ENCODE results near the gene ZNRF4.

DNA sequence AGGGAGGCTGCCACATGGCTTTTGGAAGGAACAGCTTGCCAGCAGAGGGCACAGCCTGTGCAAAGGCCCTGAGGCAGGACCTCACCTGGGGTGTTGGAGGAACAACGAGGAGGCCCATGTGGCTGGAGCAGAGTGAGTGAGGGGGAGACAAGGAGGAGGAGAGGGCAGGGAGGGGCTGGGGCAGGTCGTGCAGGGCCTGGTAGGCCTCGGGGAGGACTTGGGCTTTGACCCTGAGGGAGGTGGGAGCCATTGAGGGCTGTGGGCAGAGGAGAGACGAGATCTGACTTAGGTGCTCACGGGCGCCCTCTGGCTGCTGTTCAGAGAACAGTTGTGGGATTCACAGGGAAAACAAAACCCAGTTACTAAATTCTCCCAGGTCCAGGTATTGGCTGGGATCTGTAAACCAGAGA, 25.2 kb downstream of the ZNRF4 start:
- no peak for TF ChIP-seq SUZ12 (IDR thresholded peaks at IDR 0.05)
- TF ChIP-seq SP1 (IDR thresholded peaks at IDR 0.05), result no peak
- TF ChIP-seq ARNT (IDR thresholded peaks at IDR 0.05), result no peak
- TF ChIP-seq CTBP1 (IDR thresholded peaks at IDR 0.05; ENCODE audit: borderline replicate concordance), result no peak
- TF ChIP-seq TARDBP (IDR thresholded peaks at IDR 0.05), result no peak
- no peak for TF ChIP-seq HDGF (IDR thresholded peaks at IDR 0.05; ENCODE audit: borderline replicate concordance)
- no peak for TF ChIP-seq BHLHE40 (IDR thresholded peaks at IDR 0.05; ENCODE audit: borderline replicate concordance)
- TF ChIP-seq L3MBTL2 (conservative IDR thresholded peaks at IDR 0.05), result no peak
- no peak for TF ChIP-seq ELF4 (IDR thresholded peaks at IDR 0.05)

Data from HEK293T (cell line).